HFFc6 (cell line): ENCODE data around the gene FCGR3A. TPM values are rescaled to one million over a fixed set of nuclear protein-coding genes. Genes with fewer than 3 reads are reported as not detected.
"Not testable (repeated sequence)": the region's sequence is repeated elsewhere in the genome, so short reads cannot be mapped to it uniquely, and the experiment has no call there.

ENCODE experiments used
- DNase-seq: peaks from one replicate; pipeline ENCODE4 v3.0.0-alpha.2; 2018
- H3K27ac Mint-ChIP-seq: 2 replicates; pipeline ENCODE4 v1.8.0; 2020; ENCODE audit warnings: mild to moderate bottlenecking, mixed read lengths
- H3K27me3 Mint-ChIP-seq: 2 replicates; pipeline ENCODE4 v1.8.0; 2021; ENCODE audit warnings: mild to moderate bottlenecking, moderate library complexity, mixed read lengths; ENCODE audit not compliant: insufficient read depth
- H3K36me3 Mint-ChIP-seq: 2 replicates; pipeline ENCODE4 v1.8.0; 2021; ENCODE audit warnings: low read depth, mixed read lengths
- H3K4me1 Mint-ChIP-seq: 2 replicates; pipeline ENCODE4 v1.8.0; 2020; ENCODE audit warnings: low read depth, mixed read lengths
- H3K4me3 Mint-ChIP-seq: 2 replicates; pipeline ENCODE4 v1.8.0; 2020; ENCODE audit warnings: mild to moderate bottlenecking, moderate library complexity, mixed read lengths
- H3K9me3 Mint-ChIP-seq: 2 replicates; pipeline ENCODE4 v1.8.0; 2020; ENCODE audit warnings: mild to moderate bottlenecking, mixed read lengths
- total RNA-seq, 6 experiments: library from RNA; stranded (reverse); fragmentation: NEBNext Ultra II Directional; extraction: Animal tissue kit (Norgen Biotek cat#: 25700); gene quantifications; 2 replicates in 1 of 6; 3 replicates in 5 of 6; pipeline ENCODE4 v1.2.3, GENCODE V29; 2021

The FCGR3A gene
- total RNA-seq, 6 experiments from 2014 or later: not detected

GRCh38 chr1:161550942-161551341, 1.3 kb upstream of the FCGR3A start:
- not testable (repeated sequence) for H3K36me3 Mint-ChIP-seq, H3K9me3 Mint-ChIP-seq, H3K27ac Mint-ChIP-seq, H3K4me3 Mint-ChIP-seq, DNase-seq, H3K27me3 Mint-ChIP-seq
- peaks cover 11% of the 10 kb centered on the region for H3K4me1 Mint-ChIP-seq

GRCh38 chr1:161548749-161549406, 740 bp downstream of the FCGR3A start:
- not testable (repeated sequence) for H3K36me3 Mint-ChIP-seq, H3K27me3 Mint-ChIP-seq

GRCh38 chr1:161547995-161548741, 1.4 kb downstream of the FCGR3A start:
- H3K27ac Mint-ChIP-seq, H3K9me3 Mint-ChIP-seq, H3K4me1 Mint-ChIP-seq, H3K27me3 Mint-ChIP-seq, DNase-seq, H3K4me3 Mint-ChIP-seq, H3K36me3 Mint-ChIP-seq: not testable (repeated sequence)

More at GRCh38 chr1:161548749-161549406, 740 bp downstream of the FCGR3A start:
- not testable (repeated sequence) for DNase-seq, H3K9me3 Mint-ChIP-seq, H3K4me1 Mint-ChIP-seq, H3K27ac Mint-ChIP-seq, H3K4me3 Mint-ChIP-seq

- H3K36me3 Mint-ChIP-seq, H3K27ac Mint-ChIP-seq, H3K4me1 Mint-ChIP-seq, H3K9me3 Mint-ChIP-seq, H3K27me3 Mint-ChIP-seq, DNase-seq, H3K4me3 Mint-ChIP-seq: not testable (repeated sequence)
Measured at GRCh38 chr1:161545005-161545731, 4.5 kb downstream of the FCGR3A start.

- H3K27me3 Mint-ChIP-seq: peaks cover 13% of the 10 kb centered on the region
- H3K4me1 Mint-ChIP-seq, DNase-seq, H3K36me3 Mint-ChIP-seq, H3K27ac Mint-ChIP-seq, H3K9me3 Mint-ChIP-seq, H3K4me3 Mint-ChIP-seq: not testable (repeated sequence)
Measured at GRCh38 chr1:161543125-161543524, 6.5 kb downstream of the FCGR3A start.

- not testable (repeated sequence) for DNase-seq, H3K36me3 Mint-ChIP-seq, H3K4me1 Mint-ChIP-seq, H3K9me3 Mint-ChIP-seq, H3K4me3 Mint-ChIP-seq, H3K27ac Mint-ChIP-seq
- H3K27me3 Mint-ChIP-seq: peaks cover 16% of the 10 kb centered on the region
Measured at GRCh38 chr1:161542091-161542559, 7.5 kb downstream of the FCGR3A start.

GRCh38 chr1:161540570-161540960, 9.1 kb downstream of the FCGR3A start:
- H3K27ac Mint-ChIP-seq, H3K4me1 Mint-ChIP-seq, H3K9me3 Mint-ChIP-seq, H3K36me3 Mint-ChIP-seq, DNase-seq: not testable (repeated sequence)
- Mint-ChIP-seq H3K27me3 (peaks cover 14% of the 10 kb centered on the region), H3K4me3 (peak overlapping the region; percentile 96)

GRCh38 chr1:161539731-161540569, 9.7 kb downstream of the FCGR3A start:
- H3K4me1 Mint-ChIP-seq, H3K9me3 Mint-ChIP-seq, H3K36me3 Mint-ChIP-seq: not testable (repeated sequence)
- H3K27ac Mint-ChIP-seq: peak overlapping the region; percentile 89
- H3K4me3 Mint-ChIP-seq: peak overlapping the region; percentile 96
- peak; percentile 83 for DNase-seq
- H3K27me3 Mint-ChIP-seq: peaks cover 11% of the 10 kb centered on the region

GRCh38 chr1:161538925-161539479, 10.6 kb downstream of the FCGR3A start:
- DNase-seq, H3K27ac Mint-ChIP-seq, H3K9me3 Mint-ChIP-seq, H3K4me1 Mint-ChIP-seq, H3K36me3 Mint-ChIP-seq: not testable (repeated sequence)
- Mint-ChIP-seq H3K27me3 (peaks cover 11% of the 10 kb centered on the region), H3K4me3 (peak overlapping the region; percentile 96; the same call in 1 of the 2 replicates)

- not testable (repeated sequence) for H3K27ac Mint-ChIP-seq, H3K27me3 Mint-ChIP-seq, H3K9me3 Mint-ChIP-seq, DNase-seq, H3K36me3 Mint-ChIP-seq, H3K4me3 Mint-ChIP-seq
- peaks cover 20% of the 10 kb centered on the region for H3K4me1 Mint-ChIP-seq
Measured at GRCh38 chr1:161537068-161537669, 12.4 kb downstream of the FCGR3A start.

- Mint-ChIP-seq H3K27ac (peak overlapping the region; percentile 50), H3K4me1 (peaks cover 17% of the 10 kb centered on the region), H3K4me3 (peak overlapping the region; percentile 95), H3K27me3 (peaks cover 12% of the 10 kb centered on the region)
- not testable (repeated sequence) for DNase-seq, H3K9me3 Mint-ChIP-seq, H3K36me3 Mint-ChIP-seq
Measured at GRCh38 chr1:161532644-161533567, 16.7 kb downstream of the FCGR3A start.
